Caco-2 (cell line): ENCODE results near the gene STON2. TPM values are rescaled to one million over a fixed set of nuclear protein-coding genes. Genes with fewer than 3 reads are reported as not detected.

Experiments
- BruUV-seq: library from RNA; stranded (reverse); fragments of 400-500 nt; replicated peaks from 2 replicates; lab custom pipeline; 2021; lab: Mats Ljungman, UMichigan
- CTCF ChIA-PET: fragments of 300-600 bp; sonication (Branson Sonifier 250); formaldehyde crosslinking; loops from one replicate; lab custom pipeline; 2022; ENCODE audit warnings: antibody characterized with exemption; lab: Charles Lee
- POLR2A ChIA-PET: fragments of 300-600 bp; sonication (Branson Sonifier 250); formaldehyde crosslinking; loops from one replicate; lab custom pipeline; 2022; ENCODE audit warnings: antibody characterized with exemption; lab: Charles Lee
- DNase-seq, 2 experiments: peaks; one replicate each; pipeline versions ENCODE4 v3.0.0 to v3.0.0-alpha.2; 2020 to 2022
- H3K27me3 ChIP-seq: replicated peaks from 2 replicates; pipeline ENCODE4 v1.6.0; 2011; ENCODE audit warnings: low read length; ENCODE audit not compliant: control insufficient read depth, insufficient read depth
- H3K36me3 ChIP-seq: 2 replicates; pipeline ENCODE4 v1.5.1; 2011; ENCODE audit warnings: low read length; ENCODE audit not compliant: control insufficient read depth, insufficient read depth
- H3K4me1 ChIP-seq: fragments of 250-450 bp; sonication (Bioruptor Pico); 2 replicates; pipeline ENCODE4 v1.5.1; 2020; ENCODE audit warnings: mild to moderate bottlenecking
- H3K4me3 ChIP-seq: 2 replicates; pipeline ENCODE4 v1.5.1; 2011; ENCODE audit warnings: low read depth, mild to moderate bottlenecking, control low read depth, low read length
- H3K9me3 ChIP-seq: fragments of 250-450 bp; sonication (Bioruptor Pico); 2 replicates; pipeline ENCODE4 v1.5.1; 2020; ENCODE audit warnings: mild to moderate bottlenecking, moderate library complexity
- H3K27ac Mint-ChIP-seq: one replicate; pipeline ENCODE4 v1.8.0; 2022; ENCODE audit warnings: mixed read lengths; ENCODE audit not compliant: unreplicated experiment
- H3K27me3 Mint-ChIP-seq: one replicate; pipeline ENCODE4 v1.8.0; 2022; ENCODE audit warnings: mixed read lengths; ENCODE audit not compliant: insufficient read depth, unreplicated experiment
- H3K36me3 Mint-ChIP-seq: one replicate; pipeline ENCODE4 v1.8.0; 2022; ENCODE audit warnings: mild to moderate bottlenecking, mixed read lengths; ENCODE audit not compliant: insufficient read depth, unreplicated experiment
- H3K4me1 Mint-ChIP-seq: one replicate; pipeline ENCODE4 v1.8.0; 2022; ENCODE audit warnings: low read depth, mixed read lengths; ENCODE audit not compliant: unreplicated experiment
- H3K4me3 Mint-ChIP-seq: one replicate; pipeline ENCODE4 v1.8.0; 2022; ENCODE audit warnings: mild to moderate bottlenecking, moderate library complexity, mixed read lengths; ENCODE audit not compliant: unreplicated experiment
- H3K9me3 Mint-ChIP-seq: one replicate; pipeline ENCODE4 v1.8.0; 2022; ENCODE audit warnings: mixed read lengths; ENCODE audit not compliant: unreplicated experiment
- intact Hi-C: fragments of 100-400 bp; cut with micrococcal nuclease; formaldehyde crosslinking; loops from one replicate; pipeline ENCODE4 v1.10.0; 2022; ENCODE audit not compliant: unreplicated experiment
- total RNA-seq: library from RNA; stranded (reverse); gene quantifications from 2 replicates; pipeline ENCODE4 v1.2.3, GENCODE V29; 2022
- TF ChIP-seq, protein P1 (sequence below), 2 experiments: fragments of 200-600 bp in 1 of 2; IDR thresholded peaks; 1 replicate in 1 of 2; 2 replicates in 1 of 2; pipeline versions ENCODE4 v1.5.1 to v1.8.0; 2011 to 2022; ENCODE audit warnings: antibody characterized with exemption in 1 of 2, control low read depth in 1 of 2, inconsistent platforms in 1 of 2, low read depth in 1 of 2, low read length in 1 of 2, mild to moderate bottlenecking in 1 of 2, moderate library complexity in 1 of 2; ENCODE audit not compliant: insufficient read depth in 1 of 2, severe bottlenecking in 1 of 2, unreplicated experiment in 1 of 2

Gene STON2
- total RNA-seq, 1 experiment from 2014 or later = 43.5 TPM

DNA sequence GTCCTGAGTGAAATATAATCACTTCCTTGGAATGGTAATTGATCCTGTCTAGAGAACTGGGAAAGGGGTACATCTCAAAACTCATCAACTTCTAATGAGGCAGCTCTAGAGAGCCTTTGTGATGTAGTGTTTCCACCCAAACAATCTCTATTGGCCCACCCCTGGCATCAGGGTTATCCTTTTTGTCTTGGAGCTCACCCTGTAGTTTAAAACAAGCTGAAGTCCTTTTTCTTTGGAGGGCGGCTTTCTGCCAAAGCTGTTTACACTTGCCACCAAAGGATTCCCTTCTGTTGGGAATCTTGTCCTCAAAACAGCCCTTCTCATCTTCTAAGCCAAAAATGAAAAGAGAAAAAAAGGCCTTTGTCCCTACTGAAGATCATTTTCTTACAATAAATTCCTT is 118.8 kb downstream of the STON2 start:
- Histone ChIP-seq H3K4me3 (no peak overlapping the region), H3K9me3 (no peaks in the 10 kb centered on the region), H3K4me1 (no peaks in the 10 kb centered on the region), H3K27me3 (no peaks in the 10 kb centered on the region), H3K36me3 (no peaks in the 10 kb centered on the region)
- Mint-ChIP-seq H3K27ac (no peak overlapping the region), H3K27me3 (no peaks in the 10 kb centered on the region), H3K36me3 (peaks cover 5% of the 10 kb centered on the region), H3K9me3 (no peaks in the 10 kb centered on the region), H3K4me1 (peaks cover 4% of the 10 kb centered on the region), H3K4me3 (no peak overlapping the region)
- intact Hi-C loops = no loop called here
- no peak for DNase-seq
- TF ChIP-seq, protein P1, sequence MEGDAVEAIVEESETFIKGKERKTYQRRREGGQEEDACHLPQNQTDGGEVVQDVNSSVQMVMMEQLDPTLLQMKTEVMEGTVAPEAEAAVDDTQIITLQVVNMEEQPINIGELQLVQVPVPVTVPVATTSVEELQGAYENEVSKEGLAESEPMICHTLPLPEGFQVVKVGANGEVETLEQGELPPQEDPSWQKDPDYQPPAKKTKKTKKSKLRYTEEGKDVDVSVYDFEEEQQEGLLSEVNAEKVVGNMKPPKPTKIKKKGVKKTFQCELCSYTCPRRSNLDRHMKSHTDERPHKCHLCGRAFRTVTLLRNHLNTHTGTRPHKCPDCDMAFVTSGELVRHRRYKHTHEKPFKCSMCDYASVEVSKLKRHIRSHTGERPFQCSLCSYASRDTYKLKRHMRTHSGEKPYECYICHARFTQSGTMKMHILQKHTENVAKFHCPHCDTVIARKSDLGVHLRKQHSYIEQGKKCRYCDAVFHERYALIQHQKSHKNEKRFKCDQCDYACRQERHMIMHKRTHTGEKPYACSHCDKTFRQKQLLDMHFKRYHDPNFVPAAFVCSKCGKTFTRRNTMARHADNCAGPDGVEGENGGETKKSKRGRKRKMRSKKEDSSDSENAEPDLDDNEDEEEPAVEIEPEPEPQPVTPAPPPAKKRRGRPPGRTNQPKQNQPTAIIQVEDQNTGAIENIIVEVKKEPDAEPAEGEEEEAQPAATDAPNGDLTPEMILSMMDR (IDR thresholded peaks at IDR 0.05; ENCODE audit: insufficient read depth in 1 of 2, low read depth in 1 of 2, low read length in 1 of 2, severe bottlenecking in 1 of 2, unreplicated experiment in 1 of 2) = no peak
- ChIA-PET CTCF (no interaction called here), POLR2A (no interaction called here)
- no TSS peak for BruUV-seq

DNA sequence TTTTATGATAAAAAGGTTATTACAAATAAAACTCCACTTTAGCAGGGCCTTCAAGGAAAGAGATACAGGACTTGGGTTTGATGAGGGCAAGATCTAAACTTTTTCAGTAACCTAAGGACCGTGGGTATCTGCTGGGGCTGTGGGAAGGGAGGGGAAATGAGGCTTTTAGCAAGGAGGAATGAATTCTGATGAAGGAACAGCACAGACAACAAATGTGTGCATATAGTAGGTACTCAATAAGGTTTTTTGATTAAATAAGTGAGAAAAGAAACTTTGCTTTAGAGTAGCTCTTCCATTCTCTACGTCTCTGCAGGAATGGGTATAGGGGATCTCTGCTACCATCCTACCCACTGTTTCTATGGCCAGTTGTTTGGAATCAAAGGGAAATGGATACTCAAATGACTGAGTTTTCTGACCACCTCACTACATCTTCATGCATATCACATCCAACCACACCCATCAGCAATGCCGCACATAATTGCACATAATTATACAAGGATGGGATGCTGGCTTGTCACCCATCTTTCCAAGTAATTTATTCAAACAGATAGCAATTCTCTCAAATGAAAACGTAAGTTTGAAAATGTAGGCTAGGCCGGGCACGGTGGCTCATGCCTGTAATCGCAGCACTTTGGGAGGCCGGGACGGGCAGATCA is 119.9 kb downstream of the STON2 start:
- Histone ChIP-seq H3K27me3 (no peaks in the 10 kb centered on the region), H3K9me3 (no peaks in the 10 kb centered on the region), H3K4me3 (no peak overlapping the region), H3K36me3 (no peaks in the 10 kb centered on the region; the same call in 1 of the 2 replicates), H3K4me1 (no peaks in the 10 kb centered on the region)
- peaks cover 7% of the 10 kb centered on the region for H3K36me3 Mint-ChIP-seq
- POLR2A ChIA-PET = no interaction called here
- no peaks in the 10 kb centered on the region for H3K9me3 Mint-ChIP-seq
- no peak overlapping the region for H3K27ac Mint-ChIP-seq
- no TSS peak for BruUV-seq
- peaks cover 7% of the 10 kb centered on the region for H3K4me1 Mint-ChIP-seq
- TF ChIP-seq, protein P1 (IDR thresholded peaks at IDR 0.05; ENCODE audit: insufficient read depth in 1 of 2, low read depth in 1 of 2, low read length in 1 of 2, severe bottlenecking in 1 of 2, unreplicated experiment in 1 of 2) = no peak
- intact Hi-C loops = no loop called here
- no peak overlapping the region for H3K4me3 Mint-ChIP-seq
- no peaks in the 10 kb centered on the region for H3K27me3 Mint-ChIP-seq
- DNase-seq = no peak
- CTCF ChIA-PET = no interaction called here

DNA sequence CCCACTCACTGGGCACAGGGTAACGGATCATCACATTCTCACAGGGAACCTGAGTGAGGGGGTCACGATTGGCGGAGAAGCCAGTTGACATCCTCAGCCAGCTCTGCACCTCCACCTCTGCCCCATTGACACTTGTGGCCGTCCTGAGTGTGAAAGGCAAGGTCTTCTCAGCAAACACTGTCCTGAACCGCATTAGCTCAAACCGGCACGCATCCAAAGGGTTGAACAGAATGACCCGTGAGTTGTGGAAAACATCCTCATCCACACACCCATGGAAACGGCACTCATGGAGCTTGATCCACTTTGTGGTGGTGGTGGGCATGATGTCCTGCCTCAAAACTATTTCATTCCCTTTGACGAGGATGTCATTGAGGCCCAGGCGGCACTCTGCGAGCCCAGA is 123.0 kb downstream of the STON2 start:
- ChIA-PET POLR2A (no interaction called here), CTCF (no interaction called here)
- Mint-ChIP-seq H3K27ac (no peak overlapping the region), H3K4me1 (peaks cover 7% of the 10 kb centered on the region), H3K4me3 (no peak overlapping the region), H3K27me3 (no peaks in the 10 kb centered on the region), H3K9me3 (no peaks in the 10 kb centered on the region), H3K36me3 (peaks cover 7% of the 10 kb centered on the region)
- Histone ChIP-seq H3K4me3 (no peak overlapping the region), H3K9me3 (no peaks in the 10 kb centered on the region), H3K4me1 (no peaks in the 10 kb centered on the region), H3K36me3 (no peaks in the 10 kb centered on the region; the same call in 1 of the 2 replicates), H3K27me3 (no peaks in the 10 kb centered on the region)
- intact Hi-C loops = no loop called here
- TF ChIP-seq, protein P1 (IDR thresholded peaks at IDR 0.05; ENCODE audit: insufficient read depth in 1 of 2, low read depth in 1 of 2, low read length in 1 of 2, severe bottlenecking in 1 of 2, unreplicated experiment in 1 of 2) = no peak
- no peak for DNase-seq
- no TSS peak for BruUV-seq
